ENCODE results near the gene FAM120B. TPM values are rescaled to one million over a fixed set of nuclear protein-coding genes. Genes with fewer than 3 reads are reported as not detected.

Gene FAM120B
- total RNA-seq, 1 experiment from 2014 or later, result 16.7 TPM

DNA sequence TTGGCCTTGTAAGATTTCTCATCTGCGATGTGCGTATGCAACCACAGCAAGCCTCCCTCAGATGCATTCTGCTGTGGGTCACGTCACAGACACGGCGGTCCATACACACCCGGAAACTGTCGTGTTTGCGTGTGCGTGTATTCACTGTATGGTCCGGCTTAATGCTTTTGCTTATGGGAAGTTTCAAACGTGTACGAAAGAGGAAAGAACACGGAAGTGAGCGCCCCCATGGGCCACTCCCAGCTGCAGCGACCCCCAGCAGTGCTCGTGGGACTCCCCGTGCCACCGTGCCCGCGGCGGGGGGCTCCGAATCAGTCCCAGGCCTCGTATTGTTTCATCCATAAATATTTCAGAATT, 25.9 kb upstream of the FAM120B start:
- H3K27me3 Mint-ChIP-seq (ENCODE audit: low read depth), result peaks cover 45% of the 10 kb centered on the region
- H3K4me3 Mint-ChIP-seq, result no peak overlapping the region
- TF ChIP-seq, protein P1, sequence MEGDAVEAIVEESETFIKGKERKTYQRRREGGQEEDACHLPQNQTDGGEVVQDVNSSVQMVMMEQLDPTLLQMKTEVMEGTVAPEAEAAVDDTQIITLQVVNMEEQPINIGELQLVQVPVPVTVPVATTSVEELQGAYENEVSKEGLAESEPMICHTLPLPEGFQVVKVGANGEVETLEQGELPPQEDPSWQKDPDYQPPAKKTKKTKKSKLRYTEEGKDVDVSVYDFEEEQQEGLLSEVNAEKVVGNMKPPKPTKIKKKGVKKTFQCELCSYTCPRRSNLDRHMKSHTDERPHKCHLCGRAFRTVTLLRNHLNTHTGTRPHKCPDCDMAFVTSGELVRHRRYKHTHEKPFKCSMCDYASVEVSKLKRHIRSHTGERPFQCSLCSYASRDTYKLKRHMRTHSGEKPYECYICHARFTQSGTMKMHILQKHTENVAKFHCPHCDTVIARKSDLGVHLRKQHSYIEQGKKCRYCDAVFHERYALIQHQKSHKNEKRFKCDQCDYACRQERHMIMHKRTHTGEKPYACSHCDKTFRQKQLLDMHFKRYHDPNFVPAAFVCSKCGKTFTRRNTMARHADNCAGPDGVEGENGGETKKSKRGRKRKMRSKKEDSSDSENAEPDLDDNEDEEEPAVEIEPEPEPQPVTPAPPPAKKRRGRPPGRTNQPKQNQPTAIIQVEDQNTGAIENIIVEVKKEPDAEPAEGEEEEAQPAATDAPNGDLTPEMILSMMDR (conservative IDR thresholded peaks at IDR 0.05), result no peak

More for the DNA sequence above, 25.9 kb upstream of the FAM120B start:
- no peak overlapping the region; the same call in 1 of the 2 replicates for H3K14ac ChIP-seq (ENCODE audit: insufficient read depth, low read length)
- H4K20me1 ChIP-seq (ENCODE audit: control insufficient read depth, insufficient read depth, insufficient read length), result no peaks in the 10 kb centered on the region
- H3K9ac ChIP-seq (ENCODE audit: extremely low read depth, insufficient read length, low read length), result no peak overlapping the region
- no peaks in the 10 kb centered on the region for H3K79me2 ChIP-seq (ENCODE audit: insufficient read depth, low read length)
- H3K4ac ChIP-seq (ENCODE audit: low read depth, low read length), result no peak overlapping the region
- DNase-seq, result no peak
- Mint-ChIP-seq H3K27ac (no peak overlapping the region), H3K9me3 (no peaks in the 10 kb centered on the region), H3K4me1 (peaks cover 5 to 23% of the 10 kb centered on the region in 2 experiments; a peak in 3 of 4 replicates), H3K36me3 (ENCODE audit: insufficient read depth in 1 of 3, low read depth in 3 of 3) (peaks cover 0 to 20% (median 14%) of the 10 kb centered on the region in 3 experiments; a peak in 5 of 7 replicates)
- WGBS (ENCODE audit: extremely low coverage, insufficient read length, low lambda C conversion rate), result no CpG with 5 or more reads among the region's 23 CpGs
- no peak overlapping the region for H2BK20ac ChIP-seq (ENCODE audit: low read depth, low read length, poor library complexity, severe bottlenecking)
- H4K8ac ChIP-seq (replicated peaks; ENCODE audit: insufficient read length, low read depth, low read length), result no peak overlapping the region
- H3K27me3 ChIP-seq (ENCODE audit: insufficient read depth, low read length), result no peaks in the 10 kb centered on the region
- no peak overlapping the region for H2BK15ac ChIP-seq (ENCODE audit: low read depth, low read length)
- H2BK12ac ChIP-seq (ENCODE audit: insufficient read length, low read depth, low read length), result no peak overlapping the region
- H3K56ac ChIP-seq (ENCODE audit: insufficient read length, low read depth, low read length), result no peak overlapping the region
- no peak overlapping the region for H2BK5ac ChIP-seq (ENCODE audit: insufficient read length, low read length)
- H2BK120ac ChIP-seq (ENCODE audit: low read depth, low read length, poor library complexity, severe bottlenecking), result no peak overlapping the region
- no peak overlapping the region for H3K4me2 ChIP-seq (ENCODE audit: insufficient read depth, insufficient read length, low read length)
- H3K23me2 ChIP-seq (ENCODE audit: insufficient read length, low read depth, low read length, poor library complexity, severe bottlenecking), result no peaks in the 10 kb centered on the region
- H3K9me3 ChIP-seq (ENCODE audit: control insufficient read depth, low read depth, low read length), result no peaks in the 10 kb centered on the region
- no peak overlapping the region for H3T11ph ChIP-seq (ENCODE audit: low read length)
- H2AFZ ChIP-seq (ENCODE audit: low read length), result no peak overlapping the region
- no peak overlapping the region for H2AK5ac ChIP-seq (ENCODE audit: insufficient read length, low read length)
- H3K79me1 ChIP-seq (ENCODE audit: insufficient read depth, low read depth, low read length, poor library complexity, severe bottlenecking), result no peaks in the 10 kb centered on the region
- no peak overlapping the region for H3K23ac ChIP-seq (ENCODE audit: insufficient read length, low read depth, low read length)
- peaks cover 3% of the 10 kb centered on the region; the same call in 1 of the 2 replicates for H3K4me1 ChIP-seq (ENCODE audit: insufficient read depth, low read length)
- no peak overlapping the region for H3K27ac ChIP-seq (ENCODE audit: insufficient read length, low read depth, low read length)
- no peak overlapping the region for H4K5ac ChIP-seq (ENCODE audit: insufficient read length, low read depth, low read length)
- no peak overlapping the region for H3K18ac ChIP-seq (ENCODE audit: insufficient read length, low read depth, low read length)
- H4K91ac ChIP-seq (ENCODE audit: insufficient read length, low read depth, low read length), result no peak overlapping the region

All from H9 (cell line).